K562 (cell line): Measurements from ENCODE around the gene NACC1. TPM values are rescaled to one million over a fixed set of nuclear protein-coding genes. Genes with fewer than 3 reads are reported as not detected.

Experiments
- ARHGAP35 ChIP-seq: fragments of 450-650 bp; IDR thresholded peaks from 2 replicates; pipeline ENCODE4 v1.6.1; 2018; ENCODE audit not compliant: partially characterized antibody
- CBX1 ChIP-seq: sonication (generic); IDR thresholded peaks from 2 replicates; pipeline ENCODE4 v1.6.1; 2016; ENCODE audit warnings: antibody characterized with exemption, low read depth, mild to moderate bottlenecking
- DLX4 ChIP-seq: fragments of 250-450 bp; sonication (Bioruptor Pico); IDR thresholded peaks from 2 replicates; pipeline ENCODE4 v1.6.1; 2021; ENCODE audit warnings: mild to moderate bottlenecking
- GTF2A2 ChIP-seq: IDR thresholded peaks from 2 replicates; pipeline ENCODE4 v1.6.1; 2016; ENCODE audit warnings: mild to moderate bottlenecking, missing genetic modification characterization, missing compliant biosample characterization
- HEY1 ChIP-seq: fragments of 250-450 bp; sonication (Bioruptor Pico); IDR thresholded peaks from 2 replicates; pipeline ENCODE4 v1.5.0; 2020; ENCODE audit warnings: mild to moderate bottlenecking, moderate library complexity, borderline replicate concordance
- KAT8 ChIP-seq: fragments of 450-650 bp; IDR thresholded peaks from 2 replicates; pipeline ENCODE4 v1.6.1; 2016; ENCODE audit warnings: low read depth, mild to moderate bottlenecking
- NBN ChIP-seq: fragments of 450-650 bp; IDR thresholded peaks from 2 replicates; pipeline ENCODE4 v1.6.1; 2016; ENCODE audit warnings: low read depth, mild to moderate bottlenecking
- POLR2AphosphoS5 ChIP-seq: IDR thresholded peaks from 2 replicates; pipeline ENCODE4 v1.6.1; 2011; ENCODE audit warnings: mild to moderate bottlenecking, low read depth, low read length, moderate library complexity; ENCODE audit not compliant: control insufficient read depth, insufficient read depth
- RFX5 ChIP-seq: IDR thresholded peaks from 2 replicates; pipeline ENCODE4 v1.6.1; 2011; ENCODE audit warnings: low read depth, mild to moderate bottlenecking, improper control_type of control experiment, low read length
- SMARCA4 ChIP-seq: fragments of 450-650 bp; IDR thresholded peaks from 2 replicates; pipeline ENCODE4 v1.6.1; 2016
- SMARCE1 ChIP-seq: fragments of 450-650 bp; IDR thresholded peaks from 2 replicates; pipeline ENCODE4 v1.7.1; 2016; ENCODE audit warnings: mild to moderate bottlenecking
- SP2 ChIP-seq: IDR thresholded peaks from 2 replicates; pipeline ENCODE4 v1.6.1; 2011; ENCODE audit warnings: mild to moderate bottlenecking, low read depth, low read length, moderate library complexity; ENCODE audit not compliant: poor library complexity, severe bottlenecking; ENCODE audit errors: extremely low read depth
- THAP7 ChIP-seq: fragments of 250-450 bp; sonication (Bioruptor Pico); IDR thresholded peaks from 2 replicates; pipeline ENCODE4 v1.5.0; 2021
- THRAP3 ChIP-seq: fragments of 450-650 bp; IDR thresholded peaks from 2 replicates; pipeline ENCODE4 v1.6.1; 2016; ENCODE audit warnings: mild to moderate bottlenecking, inconsistent platforms, borderline replicate concordance
- USF1 ChIP-seq: sonication (generic); formaldehyde crosslinking; IDR thresholded peaks from 2 replicates; pipeline ENCODE4 v1.9.0; 2022; ENCODE audit warnings: mild to moderate bottlenecking, missing genetic modification reagents
- ZBTB11 ChIP-seq, 3 experiments: fragments of 200-800 bp in 1 of 3; fragments of 250-450 bp in 1 of 3; fragments of 450-650 bp in 1 of 3; sonication (Bioruptor Pico) in 1 of 3; sonication (Bioruptor generic) in 1 of 3; formaldehyde crosslinking in 1 of 3; IDR thresholded peaks; 2 replicates each; pipeline versions ENCODE4 v1.6.1 to v1.8.0; 2016 to 2022; ENCODE audit warnings: mild to moderate bottlenecking in 2 of 3, missing genetic modification characterization in 2 of 3, missing compliant biosample characterization in 1 of 3, moderate library complexity in 1 of 3
- ZC3H4 ChIP-seq: sonication (generic); formaldehyde crosslinking; IDR thresholded peaks from 2 replicates; pipeline ENCODE4 v1.9.0; 2021; ENCODE audit warnings: missing genetic modification reagents, borderline replicate concordance
- ZNF449 ChIP-seq: fragments of 250-450 bp; sonication (Bioruptor Pico); IDR thresholded peaks from 2 replicates; pipeline ENCODE4 v1.8.0; 2022; ENCODE audit warnings: moderate library complexity, mild to moderate bottlenecking, inconsistent platforms
- ZNF644 ChIP-seq: fragments of 200-800 bp; sonication (Bioruptor generic); IDR thresholded peaks from 2 replicates; pipeline ENCODE4 v1.6.1; 2016; ENCODE audit warnings: low read depth, missing genetic modification characterization, missing compliant biosample characterization
- ZNF668 ChIP-seq: fragments of 250-450 bp; sonication (Bioruptor Pico); IDR thresholded peaks from 2 replicates; pipeline ENCODE4 v1.8.0; 2022; ENCODE audit warnings: mild to moderate bottlenecking, inconsistent platforms
- polyA plus RNA-seq, 8 experiments: library from polyadenylated mRNA; depleted of rRNA in 4 of 8; stranded (reverse) in 5 of 8; unstranded in 3 of 8; fragments of >200 nt; fragmentation: Nextera tagmentation in 2 of 8; fragmentation: Illumina TruSeq in 1 of 8; extraction: Ambion mirVana in 2 of 8; extraction: Trizol in 1 of 8; gene quantifications; 2 replicates each; pipeline versions ENCODE4 v1.2.1 to v1.2.3, GENCODE V29; 2011 to 2014; ENCODE audit warnings: inconsistent platforms in 1 of 8, missing spikeins in 1 of 8
- total RNA-seq, 7 experiments: library from RNA; depleted of rRNA in 6 of 7; stranded (reverse); fragments of >200 nt in 6 of 7; fragmentation: Illumina TruSeq in 2 of 7; extraction: Trizol in 2 of 7; gene quantifications; 2 replicates each; pipeline versions ENCODE4 v1.2.1 to v1.2.3, GENCODE V29; 2011 to 2021; ENCODE audit warnings: low replicate concordance in 1 of 7

NACC1 gene
- total and polyA plus RNA-seq, 9 of the 15 experiments (the other 6 are each of a cell fraction or from before 2014, with no cell fraction given), result 0.04 to 96.6 (median 25.8) TPM

GRCh38 chr19:13116282-13117175 is 1.5 kb upstream of the NACC1 start, which contains the start of gene TRMT1 (continued):
- TF ChIP-seq ZNF644 (tag) (no peak), SMARCA4 (peak; percentile 34; the same call in 1 of the 2 replicates), SMARCE1 (0 out of 2 replicates have a peak, but pooled peaks have one; percentile 21), ZNF449 (CRISPR knock-in tag) (no peak), CBX1 (peak; percentile 63; the same call in 1 of the 2 replicates), ZNF668 (CRISPR knock-in tag) (no peak), POLR2AphosphoS5 (no peak), HEY1 (CRISPR knock-in tag) (no peak), DLX4 (CRISPR knock-in tag) (no peak), ARHGAP35 (no peak), NBN (peak; percentile 84; the same call in 1 of the 2 replicates), KAT8 (0 out of 2 replicates have a peak, but pooled peaks have one; percentile 56), GTF2A2 (no peak), ZBTB11 (CRISPR knock-in tag; IDR thresholded peaks at IDR 0.05) (peak in 1 of 3 experiments; percentile 46; a peak in 1 of 6 replicates), THAP7 (CRISPR knock-in tag) (no peak), SP2 (no peak), RFX5 (no peak), ZC3H4 (CRISPR knock-in tag) (no peak), USF1 (CRISPR knock-in tag) (peak; percentile 98), THRAP3 (no peak)
